GM19438 (cell line): ENCODE data around the gene SNX7.

Source experiments
- ATAC-seq: cut with Tn5 transposase; IDR thresholded peaks from one replicate; pipeline ENCODE4 v1.9.1; 2021; ENCODE audit warnings: low read depth; ENCODE audit not compliant: unreplicated experiment

Gene SNX7

GRCh38 chr1:98693385-98693784 is 31.9 kb downstream of the SNX7 start:
- ATAC-seq = no peak

GRCh38 chr1:98696077-98696476 is 34.6 kb downstream of the SNX7 start:
- no peak for ATAC-seq

GRCh38 chr1:98697781-98698180 is 36.3 kb downstream of the SNX7 start:
- no peak for ATAC-seq

- no peak for ATAC-seq
Measured at GRCh38 chr1:98698625-98699024, 37.1 kb downstream of the SNX7 start.

- no peak for ATAC-seq
Measured at GRCh38 chr1:98700228-98700627, 38.7 kb downstream of the SNX7 start.

- ATAC-seq = no peak
Measured at GRCh38 chr1:98702976-98703375, 41.5 kb downstream of the SNX7 start.

- ATAC-seq = no peak
Measured at GRCh38 chr1:98704474-98704873, 43.0 kb downstream of the SNX7 start.

GRCh38 chr1:98704971-98705370 is 43.5 kb downstream of the SNX7 start:
- ATAC-seq = no peak

GRCh38 chr1:98705591-98705990 is 44.1 kb downstream of the SNX7 start:
- ATAC-seq = no peak

- ATAC-seq = no peak
Measured at GRCh38 chr1:98706173-98706843, 44.8 kb downstream of the SNX7 start.

- ATAC-seq = no peak
Measured at GRCh38 chr1:98707556-98707955, 46.0 kb downstream of the SNX7 start.

- ATAC-seq = no peak
Measured at GRCh38 chr1:98709906-98710305, 48.4 kb downstream of the SNX7 start.

GRCh38 chr1:98723574-98723973 is 62.1 kb downstream of the SNX7 start:
- no peak for ATAC-seq

GRCh38 chr1:98732985-98733781 is 71.7 kb downstream of the SNX7 start:
- ATAC-seq = peak; percentile 54

- ATAC-seq = no peak
Measured at GRCh38 chr1:98733782-98734112, 72.2 kb downstream of the SNX7 start.

- ATAC-seq = no peak
Measured at GRCh38 chr1:98735756-98736155, 74.2 kb downstream of the SNX7 start.

GRCh38 chr1:98737835-98738234 is 76.3 kb downstream of the SNX7 start:
- no peak for ATAC-seq

GRCh38 chr1:98739762-98740161 is 78.2 kb downstream of the SNX7 start:
- no peak for ATAC-seq

- ATAC-seq = no peak
Measured at GRCh38 chr1:98741164-98741563, 79.6 kb downstream of the SNX7 start.

- peak; percentile 62 for ATAC-seq
Measured at GRCh38 chr1:98749152-98749756, 87.7 kb downstream of the SNX7 start.

GRCh38 chr1:98754176-98754575 is 92.7 kb downstream of the SNX7 start:
- no peak for ATAC-seq
